ENCODE results near the gene PIGH. TPM values are rescaled to one million over a fixed set of nuclear protein-coding genes. Genes with fewer than 3 reads are reported as not detected.

PIGH gene
- total RNA-seq, 1 donor from 2014 or later: 24.1 TPM

DNA sequence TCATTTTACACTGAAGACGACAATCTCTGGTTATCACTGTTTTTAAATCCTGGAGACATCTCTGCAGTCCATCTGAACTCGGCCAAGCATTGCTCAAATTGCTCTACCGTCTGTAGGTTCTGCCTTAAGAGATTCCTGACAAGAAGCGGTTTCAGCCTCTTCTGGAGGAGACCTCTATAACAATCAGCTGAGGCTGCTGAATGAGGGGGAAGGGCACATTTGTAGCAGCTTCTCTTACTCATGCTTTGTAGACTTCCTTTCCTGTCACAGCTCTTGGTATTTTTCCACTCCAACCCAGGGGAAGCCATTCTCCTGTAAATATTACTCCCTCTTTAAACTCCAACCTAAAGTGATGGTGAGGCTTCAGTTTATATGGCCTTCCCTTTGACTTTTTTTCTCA is 22.6 kb upstream of the PIGH start:
- no peaks in the 10 kb centered on the region for H3K36me3 ChIP-seq
- peaks cover 29% of the 10 kb centered on the region for H3K4me1 ChIP-seq
- peak in 1 of 2 donors; percentile 30 for TF ChIP-seq POLR2AphosphoS5 (IDR thresholded peaks at IDR 0.05; ENCODE audit: insufficient read depth in 1 of 2, low read depth in 1 of 2)
- TF ChIP-seq, protein P1, sequence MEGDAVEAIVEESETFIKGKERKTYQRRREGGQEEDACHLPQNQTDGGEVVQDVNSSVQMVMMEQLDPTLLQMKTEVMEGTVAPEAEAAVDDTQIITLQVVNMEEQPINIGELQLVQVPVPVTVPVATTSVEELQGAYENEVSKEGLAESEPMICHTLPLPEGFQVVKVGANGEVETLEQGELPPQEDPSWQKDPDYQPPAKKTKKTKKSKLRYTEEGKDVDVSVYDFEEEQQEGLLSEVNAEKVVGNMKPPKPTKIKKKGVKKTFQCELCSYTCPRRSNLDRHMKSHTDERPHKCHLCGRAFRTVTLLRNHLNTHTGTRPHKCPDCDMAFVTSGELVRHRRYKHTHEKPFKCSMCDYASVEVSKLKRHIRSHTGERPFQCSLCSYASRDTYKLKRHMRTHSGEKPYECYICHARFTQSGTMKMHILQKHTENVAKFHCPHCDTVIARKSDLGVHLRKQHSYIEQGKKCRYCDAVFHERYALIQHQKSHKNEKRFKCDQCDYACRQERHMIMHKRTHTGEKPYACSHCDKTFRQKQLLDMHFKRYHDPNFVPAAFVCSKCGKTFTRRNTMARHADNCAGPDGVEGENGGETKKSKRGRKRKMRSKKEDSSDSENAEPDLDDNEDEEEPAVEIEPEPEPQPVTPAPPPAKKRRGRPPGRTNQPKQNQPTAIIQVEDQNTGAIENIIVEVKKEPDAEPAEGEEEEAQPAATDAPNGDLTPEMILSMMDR (IDR thresholded peaks at IDR 0.05): no peak
- no peak for TF ChIP-seq POLR2A (IDR thresholded peaks at IDR 0.05)
- DNase-seq (ENCODE audit: extremely low spot score in 2 of 2): no peak
- H3K9me3 ChIP-seq: no peaks in the 10 kb centered on the region
- peak overlapping the region; percentile 85 for H3K27ac ChIP-seq
- no peak overlapping the region for H3K4me3 ChIP-seq
- H3K27me3 ChIP-seq: no peaks in the 10 kb centered on the region
- intact Hi-C loops (cut with DNase I): loop anchor here (5.0 kb wide), 1 partner anchor 45 kb away; no protein-coding TSS in a partner anchor

DNA sequence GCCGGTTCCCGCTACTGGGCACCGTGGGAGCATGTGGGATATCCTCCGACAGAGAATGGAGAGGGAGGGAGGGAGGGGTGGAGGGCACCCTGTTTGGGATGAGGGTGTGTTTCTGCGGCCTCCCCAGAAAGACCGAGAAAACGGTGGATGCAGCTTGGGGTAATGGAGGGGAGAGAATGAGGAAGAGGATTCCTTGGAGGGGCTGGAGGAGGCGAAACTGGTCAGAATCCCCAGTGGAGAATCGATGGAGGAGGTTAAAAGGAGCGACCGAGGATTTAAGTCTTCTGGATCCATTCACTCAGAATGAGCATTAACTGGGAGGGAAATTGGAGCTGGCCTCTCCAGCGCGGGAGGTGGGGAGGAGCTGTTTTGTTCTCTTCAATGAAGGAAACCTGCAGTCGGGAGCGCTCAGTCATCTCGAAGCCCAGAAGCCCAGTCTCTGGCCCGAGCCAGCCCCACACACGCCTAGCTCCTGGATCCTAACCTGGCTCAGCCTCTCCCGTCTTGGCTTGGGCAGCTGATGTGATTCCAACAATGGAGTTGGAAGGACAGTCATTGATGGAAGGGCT is 20.2 kb upstream of the PIGH start:
- H3K4me3 ChIP-seq: peak overlapping the region; percentile 61 to 75
- DNase-seq (ENCODE audit: extremely low spot score in 2 of 2): no peak
- no peaks in the 10 kb centered on the region for H3K9me3 ChIP-seq
- H3K4me1 ChIP-seq: peaks cover 29% of the 10 kb centered on the region
- no peak for TF ChIP-seq POLR2A (IDR thresholded peaks at IDR 0.05)
- TF ChIP-seq, protein P1 (IDR thresholded peaks at IDR 0.05): no peak
- TF ChIP-seq POLR2AphosphoS5 (IDR thresholded peaks at IDR 0.05; ENCODE audit: insufficient read depth in 1 of 2, low read depth in 1 of 2): no peak
- peak overlapping the region; percentile 86 for H3K27ac ChIP-seq
- no peaks in the 10 kb centered on the region for H3K36me3 ChIP-seq
- no peaks in the 10 kb centered on the region for H3K27me3 ChIP-seq
- intact Hi-C loops (cut with DNase I): loop anchor here (5.0 kb wide), 1 partner anchor 47 kb away; no protein-coding TSS in a partner anchor

DNA sequence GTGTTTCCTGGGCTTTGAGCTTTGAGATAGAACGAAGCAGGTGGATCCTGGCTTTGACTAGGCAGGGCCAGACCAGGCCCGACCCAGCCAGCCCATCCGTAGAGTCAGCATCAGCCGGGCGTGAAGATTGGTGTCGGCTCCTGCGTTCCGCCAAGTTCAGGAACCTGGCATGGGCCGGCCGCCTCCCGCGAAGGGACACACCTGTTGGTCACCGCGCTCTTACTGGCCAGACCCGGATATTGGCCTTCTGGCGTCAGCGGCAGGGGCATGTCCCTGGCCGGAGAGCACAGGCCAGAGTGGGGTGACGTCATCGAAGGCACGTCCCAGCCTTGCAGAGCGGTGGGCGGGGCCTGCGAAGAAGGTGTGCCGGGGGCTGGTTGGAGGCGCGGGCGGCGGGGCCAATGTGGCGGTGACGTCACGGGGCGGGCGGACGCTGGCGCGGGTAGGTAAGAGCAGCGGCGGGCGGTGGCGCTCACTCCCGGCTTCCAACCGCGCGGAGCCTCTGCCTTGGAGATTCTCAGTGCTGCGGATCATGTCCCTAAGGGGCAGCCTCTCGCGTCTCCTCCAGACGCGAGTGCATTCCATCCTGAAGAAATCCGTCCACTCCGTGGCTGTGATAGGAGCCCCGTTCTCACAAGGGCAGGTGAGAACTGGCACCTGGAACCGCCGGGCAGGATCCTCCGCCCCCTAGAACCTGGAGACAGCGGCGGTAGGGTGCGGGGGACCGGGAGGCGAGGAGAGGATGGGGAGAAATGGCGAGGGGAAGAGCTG is 19.6 kb upstream of the PIGH start, which contains the start of gene ARG2:
Gene ARG2, plus strand, starts transcription at position 475 of the 771 bp plus-strand sequence. Its CDS starts 58 bp downstream, at position 533.
- H3K4me1 ChIP-seq: peaks cover 29% of the 10 kb centered on the region
- no peaks in the 10 kb centered on the region for H3K36me3 ChIP-seq
- DNase-seq (ENCODE audit: extremely low spot score in 2 of 2): peak; percentile 97 to 99
- TF ChIP-seq POLR2A (IDR thresholded peaks at IDR 0.05) (peak in 1 of 2 donors; percentile 63), POLR2AphosphoS5 (IDR thresholded peaks at IDR 0.05; ENCODE audit: insufficient read depth in 1 of 2, low read depth in 1 of 2) (peak; percentile 75 to 91)
- TF ChIP-seq, protein P1 (IDR thresholded peaks at IDR 0.05): no peak
- peak within 1 kb of the TSS; percentile 61 to 75 for H3K4me3 ChIP-seq
- H3K27ac ChIP-seq: peak within 1 kb of the TSS; percentile 86
- intact Hi-C loops (cut with DNase I): loop anchor here (5.0 kb wide), 1 partner anchor 48 kb away; no protein-coding TSS in a partner anchor
- no peaks in the 10 kb centered on the region for H3K27me3 ChIP-seq
- no peaks in the 10 kb centered on the region for H3K9me3 ChIP-seq

DNA sequence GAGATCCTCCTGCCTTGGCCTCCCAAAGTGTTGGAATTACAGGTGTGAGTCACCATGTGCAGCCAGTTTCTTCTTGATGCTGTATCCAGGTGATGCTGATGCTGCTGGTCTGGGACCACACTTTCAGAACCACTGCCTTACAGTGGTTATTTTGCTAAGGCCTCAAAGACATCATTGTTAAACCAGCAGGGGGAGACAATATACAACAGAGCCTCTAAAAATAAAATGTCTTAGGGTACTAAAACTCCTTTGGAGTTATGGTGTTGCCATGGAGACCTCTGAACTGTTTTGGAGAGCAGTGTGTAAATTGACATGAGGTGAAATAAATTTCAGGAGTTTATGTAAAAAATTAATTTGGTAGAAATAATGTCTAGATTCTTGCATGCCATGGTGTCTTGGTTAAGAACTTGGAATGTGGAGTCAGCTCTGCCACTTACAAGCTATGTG is 18.6 kb upstream of the PIGH start:
- H3K9me3 ChIP-seq: no peaks in the 10 kb centered on the region
- peaks cover 24% of the 10 kb centered on the region for H3K4me1 ChIP-seq
- no peaks in the 10 kb centered on the region for H3K36me3 ChIP-seq
- intact Hi-C loops (cut with DNase I): no loop called here
- H3K4me3 ChIP-seq: no peak overlapping the region
- H3K27ac ChIP-seq: peak overlapping the region; percentile 86
- H3K27me3 ChIP-seq: no peaks in the 10 kb centered on the region
- TF ChIP-seq POLR2AphosphoS5 (IDR thresholded peaks at IDR 0.05; ENCODE audit: insufficient read depth in 1 of 2, low read depth in 1 of 2) (peak in 1 of 2 donors; percentile 42), POLR2A (IDR thresholded peaks at IDR 0.05) (no peak)
- TF ChIP-seq, protein P1 (IDR thresholded peaks at IDR 0.05): peak; percentile 45 to 79 (median 56)
- no peak for DNase-seq (ENCODE audit: extremely low spot score in 2 of 2)
